Measurements from ENCODE around the gene MUC5B.

Gene MUC5B

DNA sequence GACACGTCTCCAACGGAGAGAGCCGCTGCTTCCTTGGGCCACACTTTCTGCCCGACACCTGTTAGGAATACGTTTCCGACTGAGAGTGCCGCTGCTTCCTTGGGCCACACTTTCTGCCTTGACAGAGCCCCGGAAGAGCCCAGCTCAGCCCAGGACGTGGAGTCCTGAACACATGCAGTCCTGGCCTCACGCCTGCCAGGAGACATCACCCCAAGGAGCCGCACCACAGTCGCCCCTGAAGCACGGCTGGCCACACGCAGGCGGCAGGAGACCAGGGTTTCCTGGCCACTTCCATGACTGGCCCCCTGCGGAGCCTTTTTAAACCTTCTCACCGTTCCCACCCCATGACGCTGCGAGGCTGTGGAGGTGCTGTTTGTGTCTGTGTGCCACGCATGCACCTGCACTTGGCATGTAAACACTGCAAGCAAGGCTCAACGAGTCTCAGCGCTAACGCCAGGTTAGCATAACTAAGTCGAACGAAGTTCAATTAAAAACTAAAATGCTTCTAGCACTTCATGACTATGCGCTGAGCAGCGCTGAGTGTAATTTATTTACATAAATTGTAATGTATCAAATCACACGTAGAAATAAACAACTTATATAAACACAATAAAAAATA is 77.8 kb downstream of the MUC5B start:
- DNase-seq (ENCODE audit: low spot score), result no peak

- DNase-seq (ENCODE audit: low spot score), result no peak
These were observed 78.5 kb downstream of the MUC5B start for GRCh38 chr11:1301220-1302000.

GRCh38 chr11:1302041-1302460 is 79.2 kb downstream of the MUC5B start:
- DNase-seq (ENCODE audit: low spot score), result no peak

DNA sequence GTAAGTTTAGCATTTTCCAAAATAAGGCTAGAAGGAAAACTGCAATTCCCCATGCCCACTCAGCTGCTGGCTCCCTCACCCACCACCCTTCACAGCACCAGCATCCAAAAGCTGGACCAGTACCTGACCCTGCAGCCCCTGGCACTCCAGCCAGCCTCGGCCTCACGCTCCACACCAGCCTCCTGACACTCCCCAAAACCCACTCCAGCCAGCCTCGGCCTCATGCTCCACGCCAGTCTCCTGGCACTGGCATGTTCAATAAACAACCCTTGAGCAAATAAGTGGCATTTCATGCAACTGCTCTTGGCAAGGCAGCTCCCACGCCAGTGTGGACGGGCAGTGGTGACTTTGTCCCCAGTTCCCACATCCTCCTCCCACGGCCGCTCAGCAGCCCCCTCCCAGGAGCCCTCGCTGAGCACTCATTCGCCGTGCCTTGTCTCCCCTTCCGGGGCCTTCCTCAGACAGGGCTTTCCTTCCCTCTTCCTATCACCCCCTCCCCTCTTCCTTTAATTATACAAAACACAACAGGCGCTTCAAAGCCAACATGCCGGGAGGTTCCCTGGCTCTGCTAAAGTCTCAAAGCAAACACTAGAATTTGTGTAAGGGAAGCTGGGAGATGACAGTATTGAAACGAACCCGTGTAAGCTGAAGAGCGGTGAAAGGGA is 79.7 kb downstream of the MUC5B start:
- no peak for DNase-seq (ENCODE audit: low spot score)

GRCh38 chr11:1303126-1303821 is 80.4 kb downstream of the MUC5B start:
- peak; percentile 73 for DNase-seq (ENCODE audit: low spot score)

DNA sequence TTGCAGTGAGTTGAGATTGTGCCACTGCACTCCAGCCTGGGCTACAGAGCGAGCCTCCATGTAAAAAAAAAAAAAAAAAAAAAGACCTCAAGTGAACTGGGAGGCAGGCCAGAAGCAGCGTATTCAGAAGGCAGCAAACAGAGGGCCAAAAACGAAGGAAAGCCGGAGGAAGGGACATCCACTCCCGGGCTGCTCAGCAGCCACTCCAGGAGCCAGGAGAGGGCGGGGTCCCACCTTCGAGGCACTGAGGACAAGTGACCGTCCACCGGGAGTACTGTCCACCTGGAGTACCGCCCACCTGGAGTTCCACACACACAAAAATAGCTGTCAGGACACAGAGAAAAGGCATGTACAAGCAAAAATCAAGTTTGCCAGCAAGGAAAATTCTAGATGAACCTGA is 81.1 kb downstream of the MUC5B start:
- DNase-seq (ENCODE audit: low spot score), result no peak

GRCh38 chr11:1304380-1304779 is 81.5 kb downstream of the MUC5B start:
- no peak for DNase-seq (ENCODE audit: low spot score)

GRCh38 chr11:1305063-1305495 is 82.2 kb downstream of the MUC5B start:
- DNase-seq (ENCODE audit: low spot score), result no peak

- no peak for DNase-seq (ENCODE audit: low spot score)
These were observed 82.7 kb downstream of the MUC5B start for GRCh38 chr11:1305501-1306056.

- DNase-seq (ENCODE audit: low spot score), result no peak
These were observed 83.6 kb downstream of the MUC5B start for GRCh38 chr11:1306186-1307162.

GRCh38 chr11:1307163-1307870 is 84.5 kb downstream of the MUC5B start:
- DNase-seq (ENCODE audit: low spot score), result no peak

DNA sequence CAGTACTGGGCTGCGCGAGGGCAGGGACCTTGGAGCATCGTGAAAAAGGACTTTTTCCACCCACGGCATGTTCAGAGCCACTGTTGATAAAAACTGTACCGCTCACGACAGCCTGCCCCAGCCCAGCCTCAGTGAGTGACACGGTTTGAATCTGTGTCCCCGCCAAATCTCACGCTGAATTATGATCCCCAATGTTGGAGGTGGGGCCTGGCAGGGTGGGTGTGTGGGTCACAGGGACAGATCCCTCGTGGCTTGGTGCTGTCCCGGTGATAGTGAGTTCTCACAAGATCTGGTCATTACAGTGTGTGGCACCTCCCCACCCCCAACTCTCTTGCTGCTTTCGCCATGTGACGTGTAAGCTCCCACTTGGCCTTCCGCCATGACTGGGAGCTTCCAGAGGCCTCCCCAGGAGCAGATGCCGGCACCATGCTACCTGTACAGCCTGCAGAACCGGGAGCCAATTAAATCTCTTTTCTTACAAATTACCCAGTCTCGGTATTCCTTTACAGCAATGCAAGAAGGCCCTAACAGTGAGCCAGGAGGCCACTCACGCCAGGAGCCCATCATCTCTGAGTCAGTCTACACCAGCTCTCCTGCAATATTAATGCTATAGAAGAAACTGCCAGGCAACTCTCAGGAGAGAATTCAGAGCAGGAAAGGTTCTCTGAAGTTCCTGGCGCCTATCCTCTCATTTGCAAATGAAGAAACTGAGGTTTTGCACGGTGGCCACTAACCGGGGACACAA is 85.3 kb downstream of the MUC5B start:
- peak; percentile 4 for DNase-seq (ENCODE audit: low spot score)

GRCh38 chr11:1308743-1309497 is 86.1 kb downstream of the MUC5B start:
- no peak for DNase-seq (ENCODE audit: low spot score)

- peak; percentile 95 for DNase-seq (ENCODE audit: low spot score)
These were observed 86.8 kb downstream of the MUC5B start, which contains the start of gene TOLLIP for GRCh38 chr11:1309498-1310317. Gene TOLLIP (minus strand): TSS chr11:1309632. CDS start chr11:1309498, 134 bp downstream.

- no peak for DNase-seq (ENCODE audit: low spot score)
These were observed 87.4 kb downstream of the MUC5B start for GRCh38 chr11:1310318-1310687.

DNA sequence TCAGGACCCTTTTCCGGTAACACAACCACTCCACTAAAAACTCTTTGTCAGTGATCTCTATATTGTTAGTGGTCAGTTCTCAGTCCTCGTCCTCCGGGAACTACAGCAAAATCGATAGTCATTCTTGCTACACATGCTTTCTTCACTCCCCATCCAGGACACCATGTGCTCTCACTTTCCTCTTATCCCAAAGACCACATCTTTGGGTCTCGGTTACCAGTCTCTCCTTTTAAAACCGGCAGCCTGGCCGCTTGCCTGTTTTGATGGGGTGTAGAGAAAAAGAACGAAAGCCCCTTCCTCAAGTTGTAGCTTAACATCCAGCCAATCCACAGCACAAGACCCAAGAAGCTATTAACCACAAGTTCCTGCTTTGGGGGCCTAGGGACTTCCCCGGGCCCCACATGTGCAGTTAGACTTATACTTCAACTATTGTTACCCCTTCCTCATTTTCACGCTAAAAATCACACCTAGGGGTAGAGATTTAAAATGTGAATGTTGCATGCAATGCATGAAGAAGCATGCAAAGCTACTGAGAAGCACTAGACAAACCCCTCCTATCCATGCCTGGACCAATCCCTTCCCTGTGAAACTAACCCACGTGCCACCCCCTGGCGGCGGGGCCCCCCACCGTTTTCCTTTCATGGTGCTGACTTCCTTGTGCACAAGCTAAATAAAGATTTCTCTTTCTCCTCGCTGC is 88.1 kb downstream of the MUC5B start:
- no peak for DNase-seq (ENCODE audit: low spot score)

Measured in kidney capillary endothelial cell (primary cell).